H54 (cell line): ENCODE data around the gene AUTS2.

Experiments
- DNase-seq: peaks from one replicate; pipeline ENCODE4 v3.0.0; 2011; ENCODE audit warnings: low spot score, mixed read lengths; ENCODE audit not compliant: insufficient read length
- FAIRE-seq: peaks from 3 replicates; lab custom pipeline; 2011; peaks lifted over from hg19 to GRCh38; lab: Jason Lieb, UNC
- POLR2A ChIP-seq: IDR thresholded peaks from 2 replicates; pipeline ENCODE4 v1.6.1; 2011; ENCODE audit warnings: low read depth, mild to moderate bottlenecking, low read length

Gene AUTS2

GRCh38 chr7:69608049-69608448 lies 9.8 kb downstream of the AUTS2 start:
- TF ChIP-seq POLR2A = no peak
- no peak for DNase-seq
- no peak for FAIRE-seq

DNA sequence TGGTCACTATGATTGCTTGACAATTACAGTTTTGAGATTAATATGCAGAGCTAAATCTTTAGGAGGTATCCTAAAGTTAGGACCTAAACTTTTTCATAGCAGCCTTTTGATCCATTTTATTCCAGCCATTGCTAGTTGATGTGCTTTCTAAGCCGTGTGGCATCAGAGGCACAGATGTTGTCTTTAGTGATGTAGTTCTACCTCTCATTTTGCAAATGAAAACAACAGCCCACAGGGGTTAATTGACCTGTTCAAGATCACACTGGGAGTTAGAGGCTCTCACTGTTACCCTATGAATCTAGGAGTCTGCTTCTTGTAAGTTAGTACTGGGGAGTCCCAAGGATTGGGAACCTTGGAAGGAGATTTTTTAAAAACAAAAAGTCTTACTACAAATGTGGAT lies 10.6 kb downstream of the AUTS2 start:
- no peak for FAIRE-seq
- no peak for TF ChIP-seq POLR2A
- no peak for DNase-seq

GRCh38 chr7:69609541-69610373 lies 11.5 kb downstream of the AUTS2 start:
- DNase-seq = no peak
- TF ChIP-seq POLR2A = no peak
- FAIRE-seq = no peak

DNA sequence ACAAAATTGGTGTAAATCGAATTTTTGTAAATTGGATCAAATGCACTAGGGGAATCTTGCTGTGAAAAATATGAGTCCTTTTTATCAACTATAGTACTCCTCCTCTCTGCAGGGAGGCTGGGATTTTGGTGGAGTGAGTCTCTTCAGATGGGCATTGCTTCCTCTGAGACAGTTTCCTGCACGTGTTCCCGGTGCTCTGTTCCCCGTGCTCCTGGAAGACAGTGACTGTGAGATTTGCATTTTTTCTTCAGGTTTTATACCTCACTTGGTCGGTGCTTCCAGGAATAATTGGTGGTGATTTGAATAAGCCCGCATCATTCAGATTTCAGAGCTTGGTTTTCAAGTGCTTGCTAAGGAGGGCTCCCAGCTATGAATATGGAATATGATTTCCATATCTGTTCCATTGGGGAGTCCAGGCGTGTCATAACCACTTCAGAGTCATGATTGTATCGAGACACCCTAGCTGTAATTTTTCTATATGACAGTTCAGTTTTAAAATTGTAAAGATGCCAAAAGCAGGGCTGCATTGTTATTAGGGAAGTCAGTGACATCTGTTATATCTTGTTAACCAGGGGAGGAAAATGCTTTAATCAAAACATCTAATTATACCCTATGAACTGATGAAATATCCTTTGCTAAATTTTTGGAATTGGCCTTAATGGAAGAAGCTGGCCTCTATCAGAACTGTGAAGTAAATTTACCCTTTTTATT lies 12.3 kb downstream of the AUTS2 start:
- no peak for TF ChIP-seq POLR2A
- FAIRE-seq = no peak
- DNase-seq = no peak

DNA sequence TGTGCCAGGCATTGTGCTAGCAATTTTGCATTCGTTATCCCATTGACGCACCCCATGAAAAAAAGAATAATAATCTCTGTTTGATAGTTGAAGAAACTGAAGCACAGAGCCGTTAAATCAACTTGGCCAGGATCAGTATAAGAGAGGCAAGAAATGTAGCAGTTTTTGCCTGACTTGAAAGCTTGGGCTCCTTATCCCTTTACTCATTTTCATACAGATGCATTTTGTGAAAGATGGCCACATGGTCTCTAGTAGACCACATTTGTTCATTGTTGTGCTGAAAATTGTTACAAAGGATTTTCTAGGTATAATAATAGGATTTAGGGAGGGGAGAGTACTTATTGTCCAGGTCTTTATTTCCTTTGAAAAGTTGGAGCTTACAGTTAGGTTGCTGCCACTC lies 14.7 kb downstream of the AUTS2 start:
- no peak for TF ChIP-seq POLR2A
- no peak for DNase-seq
- FAIRE-seq = no peak

- FAIRE-seq (no peak), DNase-seq (no peak)
- no peak for TF ChIP-seq POLR2A
Measured at GRCh38 chr7:69613846-69614245, 15.6 kb downstream of the AUTS2 start.

DNA sequence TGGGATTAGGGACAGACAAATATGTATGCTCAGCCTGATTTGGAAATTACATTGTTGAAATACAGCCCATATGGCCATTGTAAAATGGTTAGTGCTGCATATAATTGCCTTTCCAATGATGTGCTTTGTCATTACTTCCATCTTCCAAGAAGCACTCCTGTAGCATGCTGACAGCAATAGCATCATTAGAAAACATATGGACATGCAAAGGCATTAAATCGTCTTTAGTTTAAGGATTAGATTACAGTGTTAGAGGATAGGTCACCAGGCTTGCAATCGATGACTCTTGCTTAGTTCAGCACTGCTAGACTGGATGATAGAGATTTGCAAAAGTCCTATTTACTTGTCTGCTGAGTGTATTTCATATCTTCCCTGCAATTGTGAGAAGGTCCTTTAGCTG lies 17.4 kb downstream of the AUTS2 start:
- no peak for TF ChIP-seq POLR2A
- no peak for DNase-seq
- no peak for FAIRE-seq

DNA sequence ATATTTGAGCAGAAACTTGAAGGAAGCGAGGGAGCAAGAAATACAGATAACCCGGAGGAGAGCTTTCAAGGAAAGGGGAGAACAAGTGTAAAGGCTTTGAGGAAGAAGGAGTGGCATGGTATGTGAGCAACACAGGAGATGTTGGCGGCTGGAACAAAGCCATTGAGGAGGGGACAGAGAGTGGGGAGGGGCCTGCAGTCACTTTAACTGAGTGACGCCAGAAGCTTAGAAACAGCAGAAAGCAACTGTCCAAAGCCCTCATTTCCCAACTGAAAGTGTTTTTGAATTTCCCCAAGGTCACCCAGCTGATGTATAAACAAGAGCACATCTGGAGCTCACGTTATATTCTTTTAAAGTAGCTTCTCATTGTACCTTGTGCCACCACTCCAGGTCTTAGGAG lies 19.1 kb downstream of the AUTS2 start:
- TF ChIP-seq POLR2A = no peak
- FAIRE-seq (no peak), DNase-seq (no peak)

- no peak for DNase-seq
- FAIRE-seq = no peak
- TF ChIP-seq POLR2A = no peak
Measured at GRCh38 chr7:69619054-69619453, 20.8 kb downstream of the AUTS2 start.

DNA sequence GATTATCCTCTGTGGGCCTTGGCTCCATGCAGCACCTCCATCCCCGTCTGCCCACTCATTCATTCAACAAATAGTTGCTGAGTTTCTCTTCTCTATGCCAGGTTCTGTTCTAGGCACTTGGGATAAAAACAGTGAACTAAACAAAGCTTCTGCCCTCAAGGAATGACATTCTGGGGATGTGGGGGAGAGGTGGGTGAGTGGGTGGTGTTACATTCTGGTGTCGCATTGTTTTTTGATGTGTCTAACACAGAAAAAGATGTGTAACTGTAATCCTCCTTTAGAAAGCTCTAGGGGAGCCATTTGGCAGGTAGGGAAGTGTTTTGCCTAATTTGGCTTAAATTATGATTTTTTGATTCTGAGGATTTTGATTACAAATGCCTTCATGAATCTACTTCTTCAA lies 21.4 kb downstream of the AUTS2 start:
- no peak for DNase-seq
- no peak for TF ChIP-seq POLR2A
- no peak for FAIRE-seq

GRCh38 chr7:69620063-69620462 lies 21.8 kb downstream of the AUTS2 start:
- TF ChIP-seq POLR2A = no peak
- DNase-seq (no peak), FAIRE-seq (no peak)

DNA sequence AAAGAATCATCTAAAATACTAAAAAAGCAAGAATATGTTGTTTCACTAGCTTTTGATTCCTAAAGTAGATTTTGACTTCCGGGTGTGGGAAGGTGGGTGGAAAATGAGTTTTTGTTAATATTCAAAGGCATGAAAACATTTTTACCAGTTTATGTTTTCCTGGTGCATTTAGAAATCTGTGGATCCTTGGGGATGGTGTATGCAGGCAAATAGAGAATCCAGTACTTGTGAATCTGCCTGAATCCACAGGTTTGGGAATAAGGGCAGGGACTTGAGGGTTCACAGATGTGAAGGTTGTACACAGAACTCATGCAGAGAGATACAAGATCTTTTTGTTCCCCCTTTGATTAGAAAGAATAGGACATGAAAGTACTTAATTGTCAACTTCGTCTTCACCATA lies 22.4 kb downstream of the AUTS2 start:
- FAIRE-seq (no peak), DNase-seq (no peak)
- no peak for TF ChIP-seq POLR2A

- FAIRE-seq (no peak), DNase-seq (no peak)
- TF ChIP-seq POLR2A = no peak
Measured at GRCh38 chr7:69622014-69622835, 23.9 kb downstream of the AUTS2 start.

GRCh38 chr7:69622960-69623359 lies 24.7 kb downstream of the AUTS2 start:
- DNase-seq (no peak), FAIRE-seq (no peak)
- no peak for TF ChIP-seq POLR2A
